HCT116 (cell line): ENCODE results near the gene TYROBP. TPM values are rescaled to one million over a fixed set of nuclear protein-coding genes. Genes with fewer than 3 reads are reported as not detected.

Experiments used
- ATAC-seq: fragments of 200-7000 bp; cut with Tn5 transposase; 2 replicates; pipeline ENCODE4 v1.9.1; 2020; ENCODE audit warnings: mild to moderate bottlenecking, moderate library complexity
- BruUV-seq: library from RNA; stranded (reverse); fragments of 400-500 nt; replicated peaks from 2 replicates; lab custom pipeline; 2021; lab: Mats Ljungman, UMichigan
- CTCF ChIA-PET: fragments of 300-600 bp; sonication (Branson Sonifier 250); formaldehyde crosslinking; loops from one replicate; lab custom pipeline; 2021; ENCODE audit warnings: antibody characterized with exemption; lab: Charles Lee
- POLR2A ChIA-PET: fragments of 300-600, 350-600 bp; sonication (Branson Sonifier 250); formaldehyde crosslinking; loops from one replicate; lab custom pipeline; 2021; ENCODE audit warnings: antibody characterized with exemption; lab: Charles Lee
- RAD21 ChIA-PET, 2 experiments: fragments of 300-600 bp; sonication (Branson Sonifier 250); formaldehyde crosslinking; loops; one replicate each; lab custom pipeline; 2023; ENCODE audit warnings: low total read pairs in 2 of 2; ENCODE audit not compliant: uncharacterized antibody in 2 of 2, unreplicated experiment in 2 of 2, low non-redundant PET in 1 of 2; lab: Charles Lee
- DNase-seq: peaks from one replicate; pipeline ENCODE4 v3.0.0-alpha.2; 2010; ENCODE audit warnings: low read depth, low spot score
- H2AFZ ChIP-seq: fragments of 200-600 bp; shearing (Covaris generic), sonication (generic); 2 replicates; pipeline ENCODE4 v1.6.1; 2017; ENCODE audit warnings: low read depth, mixed run types, mixed read lengths, antibody characterized with exemption, low read length; ENCODE audit not compliant: poor library complexity, severe bottlenecking
- H3K27ac ChIP-seq: 2 replicates; pipeline ENCODE4 v1.5.1; 2012; ENCODE audit warnings: low read depth, low read length
- H3K27me3 ChIP-seq: fragments of 200-600 bp; sonication (generic); 2 replicates; pipeline ENCODE4 v1.6.1; 2016; ENCODE audit warnings: mixed run types, low read length, mixed read lengths; ENCODE audit not compliant: insufficient read depth
- H3K36me3 ChIP-seq, 2 experiments: fragments of 200-500 bp in 1 of 2; fragments of 200-600 bp in 1 of 2; sonication (Bioruptor generic) in 1 of 2; sonication (generic) in 1 of 2; 2 replicates each; pipeline versions ENCODE4 v1.5.1 to v1.6.1; 2014 to 2016; ENCODE audit warnings: low read length in 2 of 2, inconsistent platforms in 1 of 2, mixed read lengths in 1 of 2, mixed run types in 1 of 2; ENCODE audit not compliant: insufficient read depth in 2 of 2, control insufficient read depth in 1 of 2
- H3K4me1 ChIP-seq, 2 experiments: fragments of 200-600 bp in 1 of 2; sonication (generic) in 1 of 2; 2 replicates each; pipeline versions ENCODE4 v1.5.1 to v1.6.1; 2012 to 2017; ENCODE audit warnings: low read length in 2 of 2, inconsistent platforms in 1 of 2, mild to moderate bottlenecking in 1 of 2, mixed read lengths in 1 of 2, mixed run types in 1 of 2, moderate library complexity in 1 of 2; ENCODE audit not compliant: insufficient read depth in 2 of 2, control insufficient read depth in 1 of 2
- H3K4me2 ChIP-seq: fragments of 200-600 bp; sonication (generic); 2 replicates; pipeline ENCODE4 v1.6.1; 2017; ENCODE audit warnings: mixed run types, low read length, mixed read lengths
- H3K4me3 ChIP-seq, 2 experiments: fragments of 200-600 bp in 1 of 2; sonication (generic) in 1 of 2; replicated peaks in 1 of 2; 2 replicates each; pipeline ENCODE4 v1.5.1; 2011 to 2016; ENCODE audit warnings: low read length in 2 of 2, control low read depth in 1 of 2, low read depth in 1 of 2, mild to moderate bottlenecking in 1 of 2, mixed read lengths in 1 of 2, mixed run types in 1 of 2
- H3K79me2 ChIP-seq: fragments of 200-600 bp; sonication (generic); 2 replicates; pipeline ENCODE4 v1.6.1; 2017; ENCODE audit warnings: mild to moderate bottlenecking, mixed run types, low read length, moderate library complexity, mixed read lengths; ENCODE audit not compliant: insufficient read depth
- H3K9ac ChIP-seq: fragments of 200-600 bp; sonication (generic); 2 replicates; pipeline ENCODE4 v1.6.1; 2016; ENCODE audit warnings: low read length, mixed read lengths
- H3K9me2 ChIP-seq: fragments of 200-600 bp; sonication (generic), shearing (Covaris generic); 2 replicates; pipeline ENCODE4 v1.6.1; 2017; ENCODE audit warnings: mixed run types, mild to moderate bottlenecking, moderate library complexity; ENCODE audit not compliant: insufficient read depth
- H3K9me3 ChIP-seq, 2 experiments: fragments of 200-500 bp in 1 of 2; fragments of 200-600 bp in 1 of 2; sonication (Bioruptor generic) in 1 of 2; sonication (generic) in 1 of 2; 2 replicates each; pipeline ENCODE4 v1.6.1; 2014 to 2017; ENCODE audit warnings: low read length in 2 of 2, mixed read lengths in 2 of 2, inconsistent platforms in 1 of 2, low read depth in 1 of 2, mild to moderate bottlenecking in 1 of 2, mixed run types in 1 of 2, moderate library complexity in 1 of 2; ENCODE audit not compliant: control insufficient read depth in 1 of 2, insufficient read depth in 1 of 2
- H4K20me1 ChIP-seq: fragments of 200-600 bp; sonication (generic), shearing (Covaris generic); 2 replicates; pipeline ENCODE4 v1.6.1; 2017; ENCODE audit warnings: mixed run types, mild to moderate bottlenecking, moderate library complexity; ENCODE audit not compliant: insufficient read depth
- CBX3 ChIP-seq: IDR thresholded peaks from 2 replicates; pipeline ENCODE4 v1.6.1; 2012; ENCODE audit warnings: low read depth
- EGR1 ChIP-seq: IDR thresholded peaks from 2 replicates; pipeline ENCODE4 v1.6.1; 2012; ENCODE audit warnings: low read depth
- ELF1 ChIP-seq: IDR thresholded peaks from 2 replicates; pipeline ENCODE4 v1.6.1; 2012; ENCODE audit warnings: low read depth, borderline replicate concordance
- EZH2 ChIP-seq: fragments of 200-600 bp; sonication (generic); IDR thresholded peaks from 2 replicates; pipeline ENCODE4 v1.6.1; 2017; ENCODE audit warnings: antibody characterized with exemption, mixed run types
- EZH2phosphoT487 ChIP-seq: fragments of 200-600 bp; IDR thresholded peaks from 2 replicates; pipeline ENCODE4 v1.6.1; 2018; ENCODE audit warnings: antibody characterized with exemption, borderline replicate concordance
- FOSL1 ChIP-seq: IDR thresholded peaks from 2 replicates; pipeline ENCODE4 v1.6.1; 2012; ENCODE audit warnings: low read depth
- JUND ChIP-seq: IDR thresholded peaks from 2 replicates; pipeline ENCODE4 v1.6.1; 2012
- POLR2A ChIP-seq: IDR thresholded peaks from 2 replicates; pipeline ENCODE4 v1.7.0; 2011; ENCODE audit warnings: borderline replicate concordance; ENCODE audit not compliant: insufficient read depth, insufficient read length; ENCODE audit errors: extremely low read depth
- POLR2AphosphoS5 ChIP-seq: IDR thresholded peaks from 2 replicates; pipeline ENCODE4 v1.6.1; 2011; ENCODE audit warnings: mild to moderate bottlenecking, low read depth, low read length, moderate library complexity
- RAD21 ChIP-seq: IDR thresholded peaks from 2 replicates; pipeline ENCODE4 v1.6.1; 2012; ENCODE audit warnings: low read depth, mild to moderate bottlenecking
- SIN3A ChIP-seq: IDR thresholded peaks from 2 replicates; pipeline ENCODE4 v1.6.1; 2012; ENCODE audit warnings: low read depth
- SP1 ChIP-seq: IDR thresholded peaks from 2 replicates; pipeline ENCODE4 v1.6.1; 2012; ENCODE audit warnings: low read depth
- SRF ChIP-seq: IDR thresholded peaks from 2 replicates; pipeline ENCODE4 v1.6.1; 2012; ENCODE audit warnings: low read depth
- TCF7L2 ChIP-seq: IDR thresholded peaks from 2 replicates; pipeline ENCODE4 v1.7.0; 2011; ENCODE audit warnings: borderline replicate concordance, inconsistent platforms; ENCODE audit not compliant: insufficient read depth, insufficient read length; ENCODE audit errors: extremely low read depth
- YY1 ChIP-seq: IDR thresholded peaks from 2 replicates; pipeline ENCODE4 v1.6.1; 2011; ENCODE audit warnings: low read length, low read depth, moderate library complexity, mild to moderate bottlenecking; ENCODE audit not compliant: insufficient replicate concordance; ENCODE audit errors: extremely low read depth
- ZFX ChIP-seq: fragments of 450-650 bp; IDR thresholded peaks from 2 replicates; pipeline ENCODE4 v1.6.1; 2017
- intact Hi-C: fragments of 100-400 bp; cut with micrococcal nuclease; formaldehyde crosslinking; loops from 2 replicates; pipeline ENCODE4 v1.10.0; 2022
- total RNA-seq: library from RNA; stranded (reverse); gene quantifications from one replicate; pipeline ENCODE4 v1.2.1, GENCODE V29; 2021; ENCODE audit not compliant: unreplicated experiment
- TF ChIP-seq, protein P1 (sequence below): IDR thresholded peaks from 2 replicates; pipeline ENCODE4 v1.6.1; 2012
- TF ChIP-seq, protein P2 (sequence below): IDR thresholded peaks from 2 replicates; pipeline ENCODE4 v1.6.1; 2012; ENCODE audit warnings: low read depth
- TF ChIP-seq, protein P3 (sequence below): IDR thresholded peaks from 2 replicates; pipeline ENCODE4 v1.6.1; 2012
- TF ChIP-seq, protein P4 (sequence below), 3 experiments: fragments of 200-600 bp in 1 of 3; sonication (generic) in 1 of 3; IDR thresholded peaks in 2 of 3; conservative IDR thresholded peaks in 1 of 3; 2 replicates each; pipeline ENCODE4 v1.5.1; 2012 to 2017; ENCODE audit warnings: low read depth in 2 of 3, low read length in 2 of 3, antibody characterized with exemption in 1 of 3, borderline replicate concordance in 1 of 3, control low read depth in 1 of 3, mild to moderate bottlenecking in 1 of 3, mixed read lengths in 1 of 3, mixed run types in 1 of 3, moderate library complexity in 1 of 3; ENCODE audit not compliant: insufficient read depth in 1 of 3

Gene TYROBP
- total RNA-seq, 1 experiment from 2014 or later: 0.49 TPM

DNA sequence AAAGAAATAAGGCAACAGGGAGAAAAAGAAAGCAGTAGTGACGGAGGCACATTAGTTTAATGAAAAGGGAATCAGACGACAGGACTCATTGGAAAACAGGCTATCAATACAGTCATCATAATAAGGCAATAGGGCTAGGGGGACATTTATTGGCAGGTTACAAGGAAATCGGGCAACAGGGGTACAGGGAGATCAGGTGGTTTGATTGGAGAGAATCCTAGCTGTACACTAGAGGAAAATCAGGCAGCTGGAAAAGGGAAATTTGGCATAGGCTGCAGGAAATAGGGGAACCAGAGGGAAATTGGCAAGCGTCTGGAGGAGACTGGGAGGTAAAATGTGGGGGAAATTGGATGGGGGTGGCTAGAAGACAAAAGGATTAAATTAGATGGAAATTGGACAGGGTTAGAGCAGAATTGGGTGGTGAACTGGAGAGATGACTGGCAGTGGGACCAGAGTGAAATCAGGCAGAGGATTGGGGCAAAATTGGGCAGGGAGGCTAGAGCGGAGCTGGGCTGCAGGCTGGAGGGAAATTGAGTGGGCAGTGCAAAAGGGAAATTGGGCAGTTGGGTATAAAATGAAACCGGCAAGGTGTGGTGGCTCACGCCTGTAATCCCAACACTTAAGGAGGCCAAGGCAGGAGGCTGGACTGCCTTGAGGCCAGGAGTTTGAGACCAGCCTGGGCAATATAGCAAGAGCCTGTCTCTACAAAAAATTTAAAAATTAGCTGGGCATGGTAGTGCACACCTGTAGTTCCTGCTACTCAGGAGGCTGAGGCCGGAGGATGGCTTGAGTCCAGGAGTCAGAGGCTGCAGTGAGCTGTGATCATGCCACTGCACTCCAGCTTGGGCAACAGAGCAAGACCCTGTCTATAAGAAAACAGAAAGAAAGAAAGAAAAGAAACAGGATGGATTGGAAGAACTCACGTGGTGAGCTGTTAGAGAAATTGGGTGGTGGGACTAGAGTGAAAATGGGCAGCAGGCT is 35.5 kb upstream of the TYROBP start:
- Histone ChIP-seq H3K4me1 (peaks cover 0 to 5% of the 10 kb centered on the region in 2 experiments; a peak in 2 of 4 replicates), H3K9me3 (no peaks in the 10 kb centered on the region), H3K27me3 (no peaks in the 10 kb centered on the region)
- BruUV-seq: no TSS peak
- ChIA-PET RAD21 (no interaction called here), CTCF (no interaction called here)
- TF ChIP-seq, protein P1, sequence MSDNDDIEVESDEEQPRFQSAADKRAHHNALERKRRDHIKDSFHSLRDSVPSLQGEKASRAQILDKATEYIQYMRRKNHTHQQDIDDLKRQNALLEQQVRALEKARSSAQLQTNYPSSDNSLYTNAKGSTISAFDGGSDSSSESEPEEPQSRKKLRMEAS: no peak
- TF ChIP-seq ZFX (no peak), EZH2phosphoT487 (no peak), POLR2AphosphoS5 (no peak), EGR1 (no peak), SIN3A (no peak), SP1 (no peak), YY1 (no peak), FOSL1 (no peak), ELF1 (no peak), TCF7L2 (no peak), EZH2 (no peak), JUND (no peak), CBX3 (no peak), SRF (no peak), POLR2A (no peak), RAD21 (no peak)
- TF ChIP-seq, protein P2, sequence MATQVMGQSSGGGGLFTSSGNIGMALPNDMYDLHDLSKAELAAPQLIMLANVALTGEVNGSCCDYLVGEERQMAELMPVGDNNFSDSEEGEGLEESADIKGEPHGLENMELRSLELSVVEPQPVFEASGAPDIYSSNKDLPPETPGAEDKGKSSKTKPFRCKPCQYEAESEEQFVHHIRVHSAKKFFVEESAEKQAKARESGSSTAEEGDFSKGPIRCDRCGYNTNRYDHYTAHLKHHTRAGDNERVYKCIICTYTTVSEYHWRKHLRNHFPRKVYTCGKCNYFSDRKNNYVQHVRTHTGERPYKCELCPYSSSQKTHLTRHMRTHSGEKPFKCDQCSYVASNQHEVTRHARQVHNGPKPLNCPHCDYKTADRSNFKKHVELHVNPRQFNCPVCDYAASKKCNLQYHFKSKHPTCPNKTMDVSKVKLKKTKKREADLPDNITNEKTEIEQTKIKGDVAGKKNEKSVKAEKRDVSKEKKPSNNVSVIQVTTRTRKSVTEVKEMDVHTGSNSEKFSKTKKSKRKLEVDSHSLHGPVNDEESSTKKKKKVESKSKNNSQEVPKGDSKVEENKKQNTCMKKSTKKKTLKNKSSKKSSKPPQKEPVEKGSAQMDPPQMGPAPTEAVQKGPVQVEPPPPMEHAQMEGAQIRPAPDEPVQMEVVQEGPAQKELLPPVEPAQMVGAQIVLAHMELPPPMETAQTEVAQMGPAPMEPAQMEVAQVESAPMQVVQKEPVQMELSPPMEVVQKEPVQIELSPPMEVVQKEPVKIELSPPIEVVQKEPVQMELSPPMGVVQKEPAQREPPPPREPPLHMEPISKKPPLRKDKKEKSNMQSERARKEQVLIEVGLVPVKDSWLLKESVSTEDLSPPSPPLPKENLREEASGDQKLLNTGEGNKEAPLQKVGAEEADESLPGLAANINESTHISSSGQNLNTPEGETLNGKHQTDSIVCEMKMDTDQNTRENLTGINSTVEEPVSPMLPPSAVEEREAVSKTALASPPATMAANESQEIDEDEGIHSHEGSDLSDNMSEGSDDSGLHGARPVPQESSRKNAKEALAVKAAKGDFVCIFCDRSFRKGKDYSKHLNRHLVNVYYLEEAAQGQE: no peak
- TF ChIP-seq, protein P3, sequence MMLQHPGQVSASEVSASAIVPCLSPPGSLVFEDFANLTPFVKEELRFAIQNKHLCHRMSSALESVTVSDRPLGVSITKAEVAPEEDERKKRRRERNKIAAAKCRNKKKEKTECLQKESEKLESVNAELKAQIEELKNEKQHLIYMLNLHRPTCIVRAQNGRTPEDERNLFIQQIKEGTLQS: no peak
- TF ChIP-seq, protein P4, sequence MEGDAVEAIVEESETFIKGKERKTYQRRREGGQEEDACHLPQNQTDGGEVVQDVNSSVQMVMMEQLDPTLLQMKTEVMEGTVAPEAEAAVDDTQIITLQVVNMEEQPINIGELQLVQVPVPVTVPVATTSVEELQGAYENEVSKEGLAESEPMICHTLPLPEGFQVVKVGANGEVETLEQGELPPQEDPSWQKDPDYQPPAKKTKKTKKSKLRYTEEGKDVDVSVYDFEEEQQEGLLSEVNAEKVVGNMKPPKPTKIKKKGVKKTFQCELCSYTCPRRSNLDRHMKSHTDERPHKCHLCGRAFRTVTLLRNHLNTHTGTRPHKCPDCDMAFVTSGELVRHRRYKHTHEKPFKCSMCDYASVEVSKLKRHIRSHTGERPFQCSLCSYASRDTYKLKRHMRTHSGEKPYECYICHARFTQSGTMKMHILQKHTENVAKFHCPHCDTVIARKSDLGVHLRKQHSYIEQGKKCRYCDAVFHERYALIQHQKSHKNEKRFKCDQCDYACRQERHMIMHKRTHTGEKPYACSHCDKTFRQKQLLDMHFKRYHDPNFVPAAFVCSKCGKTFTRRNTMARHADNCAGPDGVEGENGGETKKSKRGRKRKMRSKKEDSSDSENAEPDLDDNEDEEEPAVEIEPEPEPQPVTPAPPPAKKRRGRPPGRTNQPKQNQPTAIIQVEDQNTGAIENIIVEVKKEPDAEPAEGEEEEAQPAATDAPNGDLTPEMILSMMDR (IDR thresholded peaks at IDR 0.05 in 2 of 3, conservative IDR thresholded peaks at IDR 0.05 in 1 of 3; ENCODE audit: borderline replicate concordance in 1 of 3, insufficient read depth in 1 of 3, low read depth in 2 of 3, low read length in 2 of 3): no peak
- TF ChIP-seq, all 23 proteins: peak for 0
- Histone ChIP-seq H3K27ac (no peak overlapping the region), H4K20me1 (no peaks in the 10 kb centered on the region), H2AFZ (no peak overlapping the region), H3K9me2 (no peaks in the 10 kb centered on the region), H3K4me2 (no peak overlapping the region), H3K36me3 (no peaks in the 10 kb centered on the region; a peak in 2 of 4 replicates), H3K4me3 (no peak overlapping the region), H3K79me2 (peaks cover 2% of the 10 kb centered on the region; the same call in 1 of the 2 replicates), H3K9ac (no peak overlapping the region)
- POLR2A ChIA-PET: no interaction called here
- DNase-seq (no peak), ATAC-seq (no peak)
- intact Hi-C loops: no loop called here
